ENCODE data around the gene SPAG16.

The SPAG16 gene

GRCh38 chr2:213914510-213914909 lies 630.2 kb downstream of the SPAG16 start:
- H3K36me3 Mint-ChIP-seq (ENCODE audit: low read depth): no peaks in the 10 kb centered on the region
- H3K4me1 Mint-ChIP-seq: no peaks in the 10 kb centered on the region
- no peak overlapping the region for H3K27ac Mint-ChIP-seq
- TF ChIP-seq CTCF (IDR thresholded peaks at IDR 0.05; ENCODE audit: unreplicated experiment in 3 of 3): no peak
- H3K9me3 Mint-ChIP-seq: peaks cover 17% of the 10 kb centered on the region
- H3K4me3 Mint-ChIP-seq: no peak overlapping the region
- H3K27me3 Mint-ChIP-seq (ENCODE audit: low read depth): no peaks in the 10 kb centered on the region

GRCh38 chr2:213920014-213920413 lies 635.8 kb downstream of the SPAG16 start:
- TF ChIP-seq CTCF (IDR thresholded peaks at IDR 0.05; ENCODE audit: unreplicated experiment in 3 of 3): no peak
- Mint-ChIP-seq H3K4me3 (no peak overlapping the region), H3K27me3 (ENCODE audit: low read depth) (peaks cover 6% of the 10 kb centered on the region), H3K36me3 (ENCODE audit: low read depth) (no peaks in the 10 kb centered on the region), H3K4me1 (no peaks in the 10 kb centered on the region), H3K27ac (no peak overlapping the region), H3K9me3 (peaks cover 39% of the 10 kb centered on the region)

DNA sequence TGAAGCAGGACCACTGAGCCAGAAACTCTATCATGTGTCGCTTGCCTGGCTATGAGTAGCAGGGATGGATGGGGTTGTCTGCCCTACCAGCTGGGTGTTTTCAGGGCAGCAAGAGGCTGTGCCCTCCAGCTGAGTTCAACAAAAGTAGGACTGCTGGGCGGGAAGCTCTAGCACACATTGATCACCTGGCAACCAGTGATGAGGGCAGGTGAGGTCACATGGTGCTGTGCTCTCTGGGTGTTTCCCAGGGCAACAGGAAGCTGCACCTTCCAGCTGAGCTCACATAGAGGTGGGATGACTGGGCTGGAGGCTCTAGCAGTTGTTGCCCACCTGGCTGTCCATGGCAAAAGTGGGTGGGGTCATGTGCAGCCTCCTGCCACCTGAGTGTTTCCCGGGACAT lies 639.3 kb downstream of the SPAG16 start:
- no peak for TF ChIP-seq CTCF (IDR thresholded peaks at IDR 0.05; ENCODE audit: unreplicated experiment in 3 of 3)
- Mint-ChIP-seq H3K4me3 (no peak overlapping the region), H3K27me3 (ENCODE audit: low read depth) (peaks cover 6% of the 10 kb centered on the region), H3K9me3 (peaks cover 29% of the 10 kb centered on the region), H3K36me3 (ENCODE audit: low read depth) (no peaks in the 10 kb centered on the region), H3K27ac (no peak overlapping the region), H3K4me1 (no peaks in the 10 kb centered on the region)

DNA sequence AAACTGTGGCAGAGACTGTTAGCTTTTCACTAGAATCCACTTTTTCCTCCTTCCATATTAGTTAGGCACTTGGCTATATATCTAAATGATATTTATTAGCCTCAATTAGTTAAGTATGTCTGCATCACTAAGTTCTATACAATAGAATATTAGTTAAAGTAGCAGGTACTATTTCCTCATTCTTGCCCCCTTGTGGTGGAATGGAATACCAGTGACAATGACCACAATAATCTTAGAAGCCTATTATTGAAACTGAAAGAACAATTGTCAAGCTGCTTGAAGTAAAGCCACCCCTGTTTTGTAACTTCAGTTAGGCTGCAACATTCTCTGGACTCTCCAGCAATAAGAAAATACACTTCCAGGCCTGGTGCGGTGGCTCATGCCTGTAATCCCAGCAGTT lies 650.3 kb downstream of the SPAG16 start:
- H3K27ac Mint-ChIP-seq: no peak overlapping the region
- H3K9me3 Mint-ChIP-seq: no peaks in the 10 kb centered on the region

DNA sequence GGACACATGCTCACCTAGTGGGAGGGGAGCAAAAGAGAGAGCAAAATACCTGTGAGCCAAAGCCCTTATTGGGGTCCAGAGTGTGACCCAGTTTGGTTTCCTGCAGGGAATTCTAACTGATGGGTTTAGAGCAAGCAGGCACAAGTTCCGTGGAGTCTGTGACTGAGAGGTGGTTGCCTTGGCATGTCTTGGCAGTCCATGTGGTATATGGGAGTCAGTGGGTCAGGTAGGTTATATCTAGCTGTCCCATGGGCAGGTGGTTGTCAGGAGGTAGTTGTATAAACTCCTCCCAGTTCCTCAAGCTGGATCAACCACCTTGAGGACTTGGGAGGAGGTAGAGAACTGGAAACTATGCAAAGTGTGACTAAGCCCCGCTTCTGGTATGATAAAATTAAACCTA lies 673.8 kb downstream of the SPAG16 start:
- Mint-ChIP-seq H3K4me1 (no peaks in the 10 kb centered on the region), H3K9me3 (no peaks in the 10 kb centered on the region), H3K36me3 (ENCODE audit: low read depth) (no peaks in the 10 kb centered on the region), H3K27me3 (ENCODE audit: low read depth) (peaks cover 3% of the 10 kb centered on the region), H3K27ac (no peak overlapping the region), H3K4me3 (no peak overlapping the region)
- no peak for TF ChIP-seq CTCF (IDR thresholded peaks at IDR 0.05; ENCODE audit: unreplicated experiment in 3 of 3)

More for the DNA sequence above, 650.3 kb downstream of the SPAG16 start:
- no peaks in the 10 kb centered on the region for H3K4me1 Mint-ChIP-seq
- TF ChIP-seq CTCF (IDR thresholded peaks at IDR 0.05; ENCODE audit: unreplicated experiment in 3 of 3): peak in 2 of 3 experiments; percentile 7 to 45
- no peaks in the 10 kb centered on the region for H3K36me3 Mint-ChIP-seq (ENCODE audit: low read depth)
- no peak overlapping the region for H3K4me3 Mint-ChIP-seq
- H3K27me3 Mint-ChIP-seq (ENCODE audit: low read depth): no peaks in the 10 kb centered on the region

DNA sequence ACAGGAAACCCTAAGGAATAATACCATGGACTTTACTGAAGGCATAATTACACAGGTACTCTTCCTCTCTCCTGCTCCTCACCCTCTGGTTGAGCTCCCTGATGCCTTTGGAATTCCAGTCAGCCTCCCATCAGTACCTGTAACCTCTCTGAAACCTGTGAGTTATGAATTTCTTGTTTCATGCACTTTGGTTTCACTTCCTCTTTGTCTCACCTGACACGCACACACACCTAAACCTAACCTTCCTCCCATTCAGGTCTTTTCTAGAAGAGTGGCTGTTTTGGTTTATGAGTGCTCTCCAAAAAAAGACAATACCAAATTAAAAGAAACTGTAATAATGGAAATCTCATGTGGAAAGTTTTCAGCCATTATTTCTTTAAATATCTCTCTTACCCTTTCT lies 675.3 kb downstream of the SPAG16 start:
- Mint-ChIP-seq H3K27ac (no peak overlapping the region), H3K4me3 (no peak overlapping the region), H3K36me3 (ENCODE audit: low read depth) (no peaks in the 10 kb centered on the region), H3K4me1 (no peaks in the 10 kb centered on the region), H3K27me3 (ENCODE audit: low read depth) (peaks cover 3% of the 10 kb centered on the region), H3K9me3 (peaks cover 2% of the 10 kb centered on the region)
- TF ChIP-seq CTCF (IDR thresholded peaks at IDR 0.05; ENCODE audit: unreplicated experiment in 3 of 3): no peak
